Tibial nerve (tissue), 4 donors: ENCODE measurements around the gene PROM1. TPM values are rescaled to one million over a fixed set of nuclear protein-coding genes. Genes with fewer than 3 reads are reported as not detected.

Experiments used
- DNase-seq, 2 donors: peaks; one replicate each; pipeline ENCODE4 v3.0.0-alpha.2; 2019; ENCODE audit warnings: low spot score in 2 of 2
- H3K27ac ChIP-seq, 4 donors: fragments of 200-600 bp; sonication (generic) in 3 of 4; one replicate each; pipeline ENCODE4 v1.5.1; 2017 to 2019; ENCODE audit warnings: mild to moderate bottlenecking in 1 of 4
- H3K27me3 ChIP-seq, 2 donors: fragments of 200-600 bp; sonication (generic) in 1 of 2; one replicate each; pipeline versions ENCODE4 v1.5.1 to v1.6.0; 2017 to 2019
- H3K36me3 ChIP-seq, 3 donors: fragments of 200-600 bp; sonication (generic); one replicate each; pipeline ENCODE4 v1.5.1; 2018 to 2019
- H3K4me1 ChIP-seq, 4 donors: fragments of 200-600 bp; sonication (generic) in 3 of 4; one replicate each; pipeline ENCODE4 v1.5.1; 2017 to 2019
- H3K4me3 ChIP-seq, 4 donors: fragments of 200-600 bp; sonication (generic) in 3 of 4; one replicate each; pipeline ENCODE4 v1.5.1; 2017 to 2019; ENCODE audit warnings: mild to moderate bottlenecking in 1 of 4, moderate library complexity in 1 of 4
- H3K9me3 ChIP-seq, 4 donors: fragments of 200-600 bp; sonication (generic) in 3 of 4; one replicate each; pipeline ENCODE4 v1.5.1; 2017 to 2019
- CTCF ChIP-seq, 5 experiments: fragments of 200-600 bp in 3 of 5; fragments of 450-650 bp in 2 of 5; sonication (generic) in 3 of 5; IDR thresholded peaks; one replicate each; pipeline ENCODE4 v1.5.1; 2016 to 2019; ENCODE audit warnings: antibody characterized with exemption in 5 of 5, mild to moderate bottlenecking in 3 of 5, moderate library complexity in 2 of 5
- EP300 ChIP-seq, 2 donors: sonication (generic); formaldehyde crosslinking; IDR thresholded peaks; one replicate each; pipeline ENCODE4 v1.6.1; 2017; ENCODE audit warnings: antibody characterized with exemption in 2 of 2, mild to moderate bottlenecking in 1 of 2
- POLR2A ChIP-seq, 2 donors: fragments of 450-650 bp; IDR thresholded peaks; one replicate each; pipeline ENCODE4 v1.6.1; 2017; ENCODE audit warnings: antibody characterized with exemption in 2 of 2, mild to moderate bottlenecking in 2 of 2, moderate library complexity in 2 of 2
- WGBS, 2 donors: methylation state at CpG; one replicate each; pipeline ENCODE4 v1.1.5; 2018; 5-methylcytosine and 5-hydroxymethylcytosine counted together
- total RNA-seq, 4 donors: library from RNA; depleted of rRNA; stranded (reverse); fragments of >200 nt; gene quantifications; one replicate each; pipeline ENCODE4 v1.1.0, GENCODE V29; 2016

Gene PROM1
- total RNA-seq, 4 donors from 2014 or later, result not detected

- 88 to 90% methylated on average over 3 of the region's 3 CpGs for WGBS, 2 donors
Observed at GRCh38 chr4:16070203-16070602, 13.6 kb downstream of the PROM1 start.

DNA sequence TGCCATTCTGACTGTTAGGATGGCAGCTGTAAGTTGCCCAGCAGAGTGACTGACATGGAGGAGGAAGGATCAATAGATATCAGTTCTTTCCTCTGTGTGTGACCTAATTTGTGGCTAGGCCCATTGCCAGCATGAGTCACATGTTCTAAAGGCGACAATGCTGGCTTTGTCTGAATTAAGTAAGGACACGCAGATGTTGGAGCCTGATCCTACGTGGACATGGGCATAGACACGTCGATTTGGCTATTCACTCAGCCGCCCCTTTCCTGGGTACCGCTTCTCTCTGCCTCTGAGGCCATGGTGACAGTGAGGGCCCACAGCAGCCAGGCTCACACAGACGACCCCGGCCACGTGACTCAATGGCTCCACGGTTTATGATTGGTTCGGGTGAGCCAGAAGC lies 16.3 kb downstream of the PROM1 start:
- Histone ChIP-seq H3K36me3 (no peaks in the 10 kb centered on the region), H3K4me3 (no peak overlapping the region), H3K27ac (peak overlapping the region in 1 of 4 donors; percentile 72), H3K9me3 (no peaks in the 10 kb centered on the region), H3K27me3 (no peaks in the 10 kb centered on the region), H3K4me1 (no peaks in the 10 kb centered on the region)
- DNase-seq, result no peak
- 46 to 64% methylated on average over 12 of the region's 12 CpGs for WGBS, 2 donors
- TF ChIP-seq EP300 (IDR thresholded peaks at IDR 0.05), result no peak
- no peak for TF ChIP-seq CTCF (IDR thresholded peaks at IDR 0.05)
- no peak for TF ChIP-seq POLR2A (IDR thresholded peaks at IDR 0.05)

More at GRCh38 chr4:16070203-16070602, 13.6 kb downstream of the PROM1 start:
- Histone ChIP-seq H3K4me3 (no peak overlapping the region), H3K27me3 (no peaks in the 10 kb centered on the region), H3K36me3 (no peaks in the 10 kb centered on the region), H3K27ac (no peak overlapping the region), H3K4me1 (no peaks in the 10 kb centered on the region), H3K9me3 (no peaks in the 10 kb centered on the region)
- DNase-seq, result no peak
- TF ChIP-seq CTCF (IDR thresholded peaks at IDR 0.05), result no peak
- TF ChIP-seq POLR2A (IDR thresholded peaks at IDR 0.05), result no peak
- no peak for TF ChIP-seq EP300 (IDR thresholded peaks at IDR 0.05)

DNA sequence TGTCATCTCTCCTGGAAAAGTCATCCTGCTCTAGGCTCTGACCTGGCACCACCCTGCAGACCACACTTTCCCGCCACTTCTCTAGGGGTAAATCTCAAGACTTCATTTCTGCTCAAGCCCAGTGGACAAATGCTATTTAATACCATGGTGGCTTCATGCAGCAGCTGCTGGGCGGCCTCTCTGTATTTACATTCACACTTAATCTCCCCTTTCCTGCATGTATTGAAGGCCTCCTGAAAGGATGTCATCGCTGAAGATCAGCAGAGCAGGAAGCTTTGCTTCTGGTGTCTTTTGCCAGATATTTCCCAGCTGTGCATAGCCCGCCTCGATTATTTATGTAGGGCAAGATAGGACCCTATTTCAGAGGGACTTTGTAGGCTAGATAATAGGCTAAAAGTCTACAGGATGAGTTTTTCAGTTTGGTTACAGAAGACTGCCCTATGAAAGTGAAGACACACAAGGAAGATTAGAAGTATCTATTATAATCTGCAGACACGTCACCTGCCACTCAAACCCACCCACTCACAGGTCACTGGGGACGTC lies 17.2 kb downstream of the PROM1 start:
- no peaks in the 10 kb centered on the region for H3K36me3 ChIP-seq
- H3K4me1 ChIP-seq, result no peaks in the 10 kb centered on the region
- H3K9me3 ChIP-seq, result no peaks in the 10 kb centered on the region
- no peak for DNase-seq
- H3K27ac ChIP-seq, result peak overlapping the region in 1 of 4 donors; percentile 72
- H3K4me3 ChIP-seq, result no peak overlapping the region
- TF ChIP-seq POLR2A (IDR thresholded peaks at IDR 0.05), result no peak
- no peak for TF ChIP-seq EP300 (IDR thresholded peaks at IDR 0.05)
- no peak for TF ChIP-seq CTCF (IDR thresholded peaks at IDR 0.05)
- whole genome bisulfite sequencing, 2 donors, result 84 to 87% methylated on average over 7 of the region's 7 CpGs
- no peaks in the 10 kb centered on the region for H3K27me3 ChIP-seq

- DNase-seq, result no peak
- TF ChIP-seq POLR2A (IDR thresholded peaks at IDR 0.05), result no peak
- no peak for TF ChIP-seq CTCF (IDR thresholded peaks at IDR 0.05)
- TF ChIP-seq EP300 (IDR thresholded peaks at IDR 0.05), result no peak
- 88 to 93% methylated on average over 1 of the region's 1 CpG for WGBS, 2 donors
Observed at GRCh38 chr4:16065066-16065465, 18.8 kb downstream of the PROM1 start.

DNA sequence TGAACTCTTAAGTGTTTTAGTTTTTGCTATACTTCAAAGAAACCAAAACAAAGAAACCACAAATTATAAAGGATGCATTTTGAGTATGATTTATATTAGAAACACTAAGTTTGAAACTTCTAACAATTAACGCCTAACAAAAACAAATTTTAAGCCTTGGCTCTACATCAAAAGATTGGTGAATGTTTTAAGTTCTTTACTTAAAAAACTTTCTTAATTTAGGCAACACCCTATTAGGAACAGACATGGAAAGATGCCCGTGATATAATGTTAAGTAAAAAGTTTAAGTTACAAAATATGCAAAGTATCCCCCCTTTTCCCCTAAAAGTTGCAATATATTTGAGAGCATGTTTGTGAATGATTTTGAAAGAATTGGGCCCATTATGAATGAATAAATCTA lies 21.2 kb downstream of the PROM1 start:
- H3K9me3 ChIP-seq, result no peaks in the 10 kb centered on the region
- no peaks in the 10 kb centered on the region for H3K27me3 ChIP-seq
- WGBS, 2 donors, result 89 to 93% methylated on average over 2 of the region's 2 CpGs
- H3K27ac ChIP-seq, result no peak overlapping the region
- no peak for DNase-seq
- H3K4me3 ChIP-seq, result no peak overlapping the region
- TF ChIP-seq EP300 (IDR thresholded peaks at IDR 0.05) (no peak), POLR2A (IDR thresholded peaks at IDR 0.05) (no peak)
- no peaks in the 10 kb centered on the region for H3K36me3 ChIP-seq
- no peaks in the 10 kb centered on the region for H3K4me1 ChIP-seq

More at GRCh38 chr4:16065066-16065465, 18.8 kb downstream of the PROM1 start:
- Histone ChIP-seq H3K27me3 (no peaks in the 10 kb centered on the region), H3K4me1 (no peaks in the 10 kb centered on the region), H3K9me3 (no peaks in the 10 kb centered on the region), H3K27ac (no peak overlapping the region), H3K4me3 (no peak overlapping the region), H3K36me3 (no peaks in the 10 kb centered on the region)
